OCI-LY7 (cell line): Measurements from ENCODE around the gene IL12B.

Experiments used
- EZH2phosphoT487 ChIP-seq: fragments of 200-600 bp; sonication (generic); IDR thresholded peaks from 2 replicates; pipeline ENCODE4 v1.6.1; 2018; ENCODE audit warnings: low read depth, borderline replicate concordance, mild to moderate bottlenecking, mixed run types, antibody characterized with exemption, low read length, moderate library complexity, mixed read lengths
- TF ChIP-seq, protein P1 (sequence below): fragments of 200-600 bp; sonication (generic); conservative IDR thresholded peaks from 2 replicates; pipeline ENCODE4 v1.5.1; 2014; ENCODE audit warnings: mild to moderate bottlenecking, antibody characterized with exemption, low read length, moderate library complexity, mixed read lengths

DNA sequence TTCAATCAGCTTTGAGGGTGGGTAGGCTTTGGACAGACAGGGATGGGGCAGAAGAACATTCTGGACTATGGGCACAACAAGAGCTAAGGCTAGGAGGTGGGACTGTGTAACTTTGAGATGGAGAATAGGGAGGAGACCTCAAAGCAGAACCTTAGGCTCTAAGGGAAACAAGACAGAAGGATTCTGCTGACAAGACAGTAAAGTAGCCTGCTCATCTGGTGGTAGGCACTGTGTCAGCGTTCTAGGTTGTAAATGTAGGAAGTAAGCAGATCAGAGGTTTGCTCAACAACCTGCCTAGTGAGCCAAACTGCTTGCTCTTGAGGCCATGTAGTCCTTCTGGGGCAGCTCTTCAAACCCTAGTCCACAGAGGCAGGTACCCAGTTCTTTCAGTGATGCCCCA, 15.0 kb upstream of the IL12B start:
- TF ChIP-seq, protein P1, sequence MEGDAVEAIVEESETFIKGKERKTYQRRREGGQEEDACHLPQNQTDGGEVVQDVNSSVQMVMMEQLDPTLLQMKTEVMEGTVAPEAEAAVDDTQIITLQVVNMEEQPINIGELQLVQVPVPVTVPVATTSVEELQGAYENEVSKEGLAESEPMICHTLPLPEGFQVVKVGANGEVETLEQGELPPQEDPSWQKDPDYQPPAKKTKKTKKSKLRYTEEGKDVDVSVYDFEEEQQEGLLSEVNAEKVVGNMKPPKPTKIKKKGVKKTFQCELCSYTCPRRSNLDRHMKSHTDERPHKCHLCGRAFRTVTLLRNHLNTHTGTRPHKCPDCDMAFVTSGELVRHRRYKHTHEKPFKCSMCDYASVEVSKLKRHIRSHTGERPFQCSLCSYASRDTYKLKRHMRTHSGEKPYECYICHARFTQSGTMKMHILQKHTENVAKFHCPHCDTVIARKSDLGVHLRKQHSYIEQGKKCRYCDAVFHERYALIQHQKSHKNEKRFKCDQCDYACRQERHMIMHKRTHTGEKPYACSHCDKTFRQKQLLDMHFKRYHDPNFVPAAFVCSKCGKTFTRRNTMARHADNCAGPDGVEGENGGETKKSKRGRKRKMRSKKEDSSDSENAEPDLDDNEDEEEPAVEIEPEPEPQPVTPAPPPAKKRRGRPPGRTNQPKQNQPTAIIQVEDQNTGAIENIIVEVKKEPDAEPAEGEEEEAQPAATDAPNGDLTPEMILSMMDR = no peak
- no peak for TF ChIP-seq EZH2phosphoT487
